NAMALWA (cell line): Measurements from ENCODE around the gene EZH2.

ENCODE experiments used
- DNase-seq: peaks from one replicate; pipeline ENCODE4 v3.0.0-alpha.2; 2015; ENCODE audit warnings: low spot score

The EZH2 gene

DNA sequence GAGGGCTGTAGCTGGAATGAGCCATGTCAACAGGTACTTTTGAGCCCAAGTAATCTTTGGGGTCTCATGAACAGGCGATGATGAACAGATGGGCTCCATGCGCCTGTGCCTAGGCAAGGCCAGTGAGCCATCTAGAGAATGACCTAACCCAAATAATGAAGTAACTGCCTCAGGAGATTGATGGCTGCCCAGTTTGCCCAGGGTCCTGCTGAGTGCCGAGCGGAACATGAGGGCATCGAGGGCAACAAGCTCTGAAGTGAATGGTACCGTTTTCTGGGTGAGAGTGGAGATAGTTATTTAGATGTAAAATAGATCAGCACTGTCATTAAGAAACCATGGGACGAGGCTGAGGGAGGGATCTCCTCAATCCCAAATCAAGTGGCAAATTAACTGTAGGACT is 77.9 kb downstream of the EZH2 start:
- no peak for DNase-seq

DNA sequence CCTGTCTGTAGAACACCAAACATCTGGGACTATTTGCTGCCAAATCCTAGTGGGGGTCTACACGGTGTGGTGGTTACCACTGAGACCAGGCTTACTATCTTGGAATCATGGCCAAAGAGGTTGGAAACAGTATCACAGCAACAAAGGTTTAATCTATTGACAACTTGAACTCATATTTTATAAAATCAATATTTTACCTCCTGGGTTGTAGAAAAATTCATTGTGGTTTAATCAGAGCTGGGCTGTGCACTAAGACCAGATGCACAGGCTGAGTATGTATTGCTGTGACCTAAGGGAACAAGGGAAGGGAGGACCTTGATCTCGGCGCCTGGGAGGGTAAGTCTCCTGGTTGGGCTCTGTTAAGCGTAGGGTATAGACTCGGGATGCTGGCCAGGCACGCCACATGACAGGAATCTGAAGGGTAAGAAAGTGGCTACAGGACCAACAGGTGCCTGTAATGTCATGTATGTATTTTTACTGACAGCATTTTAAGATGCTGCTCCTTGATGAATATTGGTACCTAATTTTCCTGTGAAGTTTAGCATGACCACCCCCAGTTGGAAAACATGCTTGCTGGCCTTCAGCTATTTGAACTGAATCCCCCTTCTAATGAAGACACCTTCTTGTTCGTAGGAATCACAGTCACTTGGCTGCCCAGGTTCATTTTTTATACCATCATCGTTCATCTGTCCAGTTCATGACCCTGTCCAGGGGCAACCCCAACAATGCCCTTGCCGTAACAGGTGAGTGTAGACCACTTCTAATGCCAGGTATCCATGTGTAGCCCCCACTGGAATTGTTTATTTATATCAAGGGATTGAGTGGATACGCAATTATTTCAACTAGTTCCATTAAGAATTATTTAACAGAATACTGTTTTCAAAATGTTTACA is 79.5 kb downstream of the EZH2 start:
- no peak for DNase-seq

DNA sequence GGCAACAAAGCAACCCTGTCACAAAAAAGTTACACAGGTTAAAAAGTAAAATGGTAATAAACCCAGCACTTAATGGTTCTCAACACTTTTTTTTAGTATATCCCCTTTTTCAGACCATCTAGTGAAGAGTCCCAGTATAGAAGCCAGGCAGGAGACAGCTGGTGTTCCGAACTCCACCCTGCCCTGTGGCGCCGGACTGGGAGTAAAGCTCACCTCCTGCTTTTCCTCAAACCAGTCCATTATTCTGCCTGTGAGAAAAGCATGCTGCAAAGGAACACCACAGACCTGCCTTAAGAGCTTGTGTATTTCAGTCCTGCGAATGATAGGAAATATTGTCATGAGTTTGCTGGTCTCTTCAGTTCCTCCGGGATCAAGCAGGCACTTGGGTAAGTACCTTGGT is 81.0 kb downstream of the EZH2 start:
- no peak for DNase-seq

DNA sequence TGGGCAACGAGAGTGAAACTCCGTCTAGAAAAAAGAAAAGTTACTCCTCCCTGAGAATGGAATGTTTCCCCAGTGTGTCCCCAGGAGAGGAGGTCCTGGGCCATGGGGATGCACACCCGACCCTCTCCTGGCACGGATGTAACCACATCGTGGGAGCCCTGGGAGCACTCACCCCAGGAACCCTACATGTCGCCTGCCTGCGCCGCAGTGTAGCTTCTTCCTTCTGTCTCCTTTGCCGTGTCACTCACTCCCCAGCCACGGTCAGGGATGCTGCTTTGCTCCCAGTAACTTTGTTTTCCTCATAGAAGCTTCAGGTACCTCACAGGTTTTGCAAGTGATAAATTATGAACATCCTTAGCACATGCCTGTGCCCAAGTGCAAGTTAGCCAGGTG is 82.0 kb downstream of the EZH2 start:
- no peak for DNase-seq

DNA sequence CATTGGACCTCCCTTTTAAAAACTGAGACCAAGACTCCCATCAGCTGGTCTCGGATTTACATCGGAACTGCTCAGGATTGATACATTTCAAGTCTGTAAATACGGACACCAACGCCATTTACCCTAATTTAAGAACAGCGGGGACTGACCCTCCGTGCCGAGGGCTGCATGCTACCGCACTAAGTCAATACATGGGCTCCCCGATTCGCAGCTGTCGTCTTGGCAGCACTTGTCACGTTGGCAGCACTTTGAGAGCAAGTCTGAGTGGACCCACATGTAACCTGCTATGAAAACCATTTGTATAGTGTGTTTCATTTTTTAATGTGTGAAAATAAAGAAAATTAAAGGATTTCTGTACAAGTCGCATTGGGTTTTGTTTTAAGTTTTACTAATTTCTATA is 83.4 kb downstream of the EZH2 start:
- DNase-seq: no peak

DNA sequence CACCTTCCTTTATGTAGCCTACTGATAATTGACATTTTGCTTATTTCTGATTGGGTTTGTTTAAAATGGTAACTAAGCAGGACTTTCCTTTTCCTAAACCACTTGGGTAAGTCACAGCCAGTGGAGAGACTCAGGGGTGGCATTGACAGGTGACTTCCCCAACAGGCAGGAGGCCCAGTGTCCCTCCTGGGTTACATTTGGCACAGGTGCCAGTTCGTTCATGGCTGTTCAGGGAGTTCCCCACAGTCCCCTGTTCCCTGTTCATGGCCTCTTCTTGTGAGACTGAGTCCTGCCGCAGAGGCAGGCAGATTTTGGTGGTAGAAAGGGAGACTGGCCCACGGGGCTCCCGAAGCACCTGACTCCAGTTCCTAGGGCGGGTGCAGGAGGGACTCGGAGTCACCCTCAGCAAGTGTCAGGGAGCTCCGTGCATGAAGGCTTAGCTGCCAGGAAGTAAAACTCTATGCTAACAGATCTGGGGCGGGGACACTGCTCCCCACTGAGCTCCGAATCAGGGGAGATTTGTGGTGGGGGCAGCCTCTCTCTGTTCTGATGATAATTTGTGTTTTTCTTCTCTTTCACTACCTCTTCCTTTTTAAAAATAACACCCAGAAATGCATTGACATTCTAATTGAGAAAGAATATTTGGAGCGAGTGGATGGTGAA is 84.1 kb downstream of the EZH2 start:
- DNase-seq: no peak

DNA sequence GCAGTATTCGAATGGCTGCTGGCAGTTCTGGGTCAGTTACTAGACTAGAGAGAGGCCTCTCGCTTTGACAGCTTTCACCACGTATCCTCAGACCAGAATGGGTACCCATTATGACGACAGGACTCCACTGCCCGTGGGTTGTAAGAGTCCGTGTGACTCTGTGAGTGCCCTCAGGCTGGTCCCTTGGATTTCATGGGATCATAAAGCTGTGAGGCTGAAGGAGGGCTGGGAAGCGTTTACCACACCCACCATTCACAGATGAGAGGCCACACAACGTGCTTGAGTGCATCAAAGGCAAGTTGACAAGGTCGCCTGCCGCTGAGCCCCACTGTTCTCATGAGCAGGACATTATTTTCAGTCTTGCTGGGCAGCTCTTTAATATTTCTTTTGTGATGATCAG is 87.2 kb downstream of the EZH2 start:
- DNase-seq: no peak

DNA sequence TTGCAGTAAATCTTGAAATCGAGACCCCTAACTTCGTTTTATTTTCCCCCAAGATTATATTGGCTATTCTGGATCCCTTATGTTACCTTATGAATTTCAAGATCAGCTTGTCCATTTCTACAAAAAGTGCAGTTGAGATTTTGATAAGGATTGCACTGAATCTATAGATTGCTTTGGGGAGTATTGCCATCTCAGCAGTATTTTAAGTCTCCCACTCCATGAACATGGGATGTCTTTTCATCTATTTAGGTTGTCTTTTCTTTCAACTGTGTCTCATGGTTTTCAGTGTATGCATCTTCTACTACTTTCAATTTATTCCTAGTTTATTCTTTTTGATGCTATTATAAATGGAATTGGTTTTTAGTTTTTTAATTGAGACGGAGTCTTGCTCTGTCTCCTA is 89.6 kb downstream of the EZH2 start:
- DNase-seq: no peak

DNA sequence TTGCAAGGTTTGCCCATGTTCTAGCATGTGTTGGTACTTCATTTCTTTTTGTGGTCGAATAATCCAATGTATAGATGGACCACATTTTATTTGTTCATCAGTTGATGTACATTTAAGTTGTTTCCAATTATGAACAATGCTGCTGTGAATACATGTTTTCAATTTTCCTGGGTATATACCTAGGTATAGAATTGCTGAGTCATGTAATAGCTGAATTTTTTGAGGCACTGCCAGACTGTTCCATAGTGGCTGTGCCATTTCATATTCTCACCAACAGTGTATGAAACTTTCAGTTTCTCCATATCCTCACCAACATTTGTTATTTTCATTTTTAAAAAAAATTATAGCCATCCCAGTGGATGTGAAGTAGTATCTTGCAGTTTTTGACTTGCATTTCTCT is 90.5 kb downstream of the EZH2 start:
- DNase-seq: no peak

DNA sequence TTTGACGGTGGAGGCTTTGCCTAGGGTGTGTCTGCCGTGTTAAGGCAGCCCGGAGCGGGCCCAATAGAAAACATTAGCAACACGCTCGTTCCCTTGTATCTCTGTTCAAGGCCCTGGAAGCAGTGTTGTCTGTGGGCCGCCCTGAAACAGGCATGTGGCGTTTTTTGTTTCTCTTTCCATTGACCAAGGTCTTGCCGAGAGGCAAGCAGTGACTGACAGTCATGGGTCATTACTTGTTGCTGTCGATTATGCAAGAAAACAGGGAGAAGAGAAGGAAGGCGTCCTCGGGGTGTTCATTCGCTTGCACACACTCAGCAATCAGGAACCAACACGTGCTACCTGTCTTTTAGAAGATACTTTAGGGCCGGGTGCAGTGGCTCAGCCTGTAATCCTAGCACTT is 92.5 kb downstream of the EZH2 start:
- DNase-seq: no peak

DNA sequence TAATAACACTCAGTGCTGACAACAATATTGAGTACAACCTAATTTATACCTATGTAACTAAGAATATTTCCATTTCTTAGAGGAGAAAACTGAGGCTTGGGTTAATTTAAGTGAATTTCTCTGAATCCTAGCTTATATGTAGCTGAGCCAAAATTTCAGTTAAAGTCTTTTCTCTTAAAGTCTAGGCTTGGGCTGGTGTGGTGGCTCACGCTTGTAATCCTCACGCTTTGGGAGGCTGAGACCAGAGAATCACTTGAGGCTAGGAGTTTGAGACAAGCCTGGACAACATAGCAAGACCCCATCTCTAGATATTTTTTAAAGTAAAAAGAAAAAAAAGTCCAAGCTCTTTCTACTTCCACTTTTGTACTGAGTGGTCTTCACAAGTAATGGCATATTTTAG is 93.2 kb downstream of the EZH2 start:
- no peak for DNase-seq

DNA sequence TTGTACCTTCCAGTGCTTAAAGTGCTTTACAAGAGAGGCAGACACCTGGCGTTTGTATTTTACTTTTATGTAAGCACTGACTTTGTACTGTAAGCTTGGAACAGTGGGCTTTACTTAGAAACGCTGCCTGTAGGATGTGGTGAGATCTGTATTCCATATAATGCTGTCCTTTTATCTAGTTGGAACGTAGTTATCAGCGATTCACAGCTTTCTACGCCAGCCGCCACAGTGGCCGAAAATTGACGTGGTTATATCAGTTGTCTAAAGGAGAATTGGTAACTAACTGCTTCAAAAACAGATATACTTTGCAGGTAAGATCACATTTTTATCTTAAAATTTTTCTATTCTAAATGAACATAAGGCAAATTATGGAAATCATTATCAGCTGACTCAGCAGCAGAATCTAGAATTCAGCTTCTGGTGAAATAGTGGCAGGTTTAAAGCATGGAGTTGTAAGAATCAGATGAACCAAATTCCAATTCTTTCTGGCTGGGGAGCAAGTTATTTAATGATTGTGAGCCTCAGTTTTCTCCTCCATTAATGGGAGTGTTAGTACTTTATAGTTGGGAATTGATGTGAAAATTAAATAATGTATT is 93.9 kb downstream of the EZH2 start:
- no peak for DNase-seq

DNA sequence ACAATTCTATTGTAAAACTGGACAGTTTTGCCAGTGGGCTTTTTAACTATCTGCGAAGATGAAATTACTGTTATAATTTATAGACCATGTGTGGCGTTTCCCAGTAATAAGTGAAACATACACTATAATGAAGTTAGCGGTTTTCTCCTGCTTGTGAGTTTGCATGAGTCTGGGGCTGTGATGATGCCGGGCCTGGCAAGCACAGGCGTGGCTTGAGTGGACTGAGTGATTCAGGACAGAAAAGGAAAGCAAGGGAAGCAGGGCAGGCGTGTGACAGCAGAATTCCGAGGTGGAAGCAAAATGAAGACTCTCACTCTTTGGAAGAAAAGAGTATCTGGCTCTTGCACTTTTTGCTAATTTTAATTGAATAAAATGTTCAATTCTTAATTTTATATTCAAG is 94.9 kb downstream of the EZH2 start:
- DNase-seq: no peak

DNA sequence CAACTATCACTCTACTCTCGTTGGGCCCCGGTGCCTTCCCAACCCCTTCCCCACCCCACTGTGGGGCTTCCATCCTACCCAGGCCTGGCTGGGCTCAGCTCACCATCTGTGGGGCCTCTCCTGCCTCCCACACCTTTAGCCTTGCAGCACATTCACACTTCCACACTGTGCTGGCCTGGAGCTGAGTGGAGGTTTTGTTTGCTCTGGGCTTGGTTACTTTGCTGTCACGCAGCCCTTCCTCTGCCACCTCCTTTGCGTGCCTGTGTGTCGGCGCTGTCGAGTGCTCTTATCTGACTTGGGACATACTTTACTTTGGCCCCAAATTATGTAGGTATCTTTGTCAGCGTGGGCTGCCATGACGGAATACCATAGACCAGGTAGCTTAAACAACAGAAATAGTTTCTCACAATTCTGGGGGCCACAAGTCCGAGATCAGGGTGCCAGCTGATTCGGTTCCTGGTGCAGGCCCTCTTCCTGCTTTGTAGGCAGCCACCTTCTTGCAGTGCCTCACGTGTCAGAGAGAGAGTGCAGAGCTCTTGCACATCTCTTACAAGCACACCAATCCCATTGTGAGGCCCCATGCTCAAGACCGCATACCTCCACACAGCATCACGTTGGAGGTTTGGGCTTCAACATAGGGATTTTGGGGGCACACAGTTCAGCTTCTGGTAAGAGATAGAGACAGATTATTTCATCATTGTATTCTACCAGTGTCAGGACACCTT is 96.4 kb downstream of the EZH2 start:
- DNase-seq: no peak

DNA sequence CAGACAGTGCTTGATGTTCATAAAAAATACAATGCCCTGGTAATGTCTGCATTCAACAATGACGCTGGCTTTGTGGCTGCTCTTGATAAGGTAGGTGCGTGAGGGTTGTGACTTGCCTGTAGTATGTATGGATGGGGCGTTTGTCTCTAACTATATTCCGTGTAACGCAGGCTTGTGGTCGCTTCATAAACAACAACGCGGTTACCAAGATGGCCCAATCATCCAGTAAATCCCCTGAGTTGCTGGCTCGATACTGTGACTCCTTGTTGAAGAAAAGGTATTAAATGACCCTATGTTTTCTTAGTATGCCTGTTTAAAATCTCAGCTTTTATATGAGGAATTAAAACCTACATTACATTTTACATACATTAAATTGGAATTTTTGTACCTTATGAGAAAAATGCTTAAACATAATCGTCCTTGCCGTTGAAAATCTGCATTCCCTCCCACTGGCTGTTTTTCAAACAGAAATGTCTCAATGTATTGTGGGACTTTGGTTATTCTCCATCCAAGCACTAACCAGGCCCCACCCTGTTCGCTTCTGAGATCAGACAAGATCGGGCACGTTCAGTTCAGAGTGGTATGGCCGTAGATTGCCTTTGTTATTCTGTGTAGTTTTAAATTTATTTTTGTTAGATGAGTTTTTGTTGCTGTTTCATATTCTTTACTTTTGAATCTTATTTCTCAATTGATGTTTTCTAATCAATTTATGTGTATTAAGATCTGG is 100.1 kb downstream of the EZH2 start:
- no peak for DNase-seq

DNA sequence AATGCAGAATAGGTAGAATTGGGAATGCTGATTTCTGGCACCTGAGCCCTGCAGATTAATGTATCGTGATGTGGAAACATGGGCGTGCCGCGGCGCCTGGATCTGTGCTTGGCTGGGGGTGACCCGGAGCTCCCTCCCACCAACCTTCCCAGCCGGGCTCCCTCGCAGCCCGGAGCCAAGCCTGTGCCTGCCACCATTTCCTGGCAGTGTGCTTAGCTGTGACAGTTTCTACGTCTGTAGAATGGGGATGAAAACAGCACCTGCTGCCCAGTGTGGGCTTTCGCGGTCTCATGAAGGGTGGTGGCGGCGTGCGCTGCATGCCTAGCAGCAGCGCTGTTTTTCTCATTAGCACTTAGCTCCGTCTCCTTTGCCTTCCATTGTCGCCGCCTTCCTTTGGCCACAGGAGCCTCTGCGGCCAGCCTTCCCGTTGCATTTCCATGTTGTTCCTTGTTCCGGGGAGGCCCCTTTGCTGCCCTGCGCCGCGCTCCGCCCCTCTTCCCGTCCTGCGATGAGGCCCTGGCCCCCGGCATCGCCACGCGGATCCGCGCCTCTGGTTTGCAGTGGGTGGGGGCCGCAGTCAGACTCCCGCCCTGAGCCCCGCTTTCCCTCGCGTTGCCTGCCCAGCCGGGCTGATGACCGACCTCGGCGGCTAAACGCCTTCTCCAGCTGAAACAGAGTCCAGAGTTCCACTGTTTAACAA is 101.2 kb downstream of the EZH2 start:
- DNase-seq: no peak

DNA sequence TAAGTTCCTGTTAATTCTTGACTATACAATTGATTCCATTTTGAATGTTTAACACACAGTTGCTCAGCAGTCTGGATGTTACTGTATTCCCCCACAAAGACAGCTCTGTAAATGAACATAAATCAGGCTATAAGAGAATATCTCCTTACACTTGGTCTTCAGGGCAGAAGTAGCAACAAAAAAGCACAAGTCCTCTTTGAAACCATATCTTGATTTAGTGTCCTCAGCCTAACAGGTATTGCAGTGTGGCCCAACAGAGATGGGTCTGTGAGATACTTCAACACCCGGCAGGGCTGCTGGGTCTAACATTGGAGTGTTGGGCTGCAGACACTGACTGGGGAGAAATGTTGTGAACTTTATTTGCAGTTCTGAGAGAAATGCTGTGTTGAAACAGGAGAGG is 109.6 kb downstream of the EZH2 start:
- DNase-seq: no peak

DNA sequence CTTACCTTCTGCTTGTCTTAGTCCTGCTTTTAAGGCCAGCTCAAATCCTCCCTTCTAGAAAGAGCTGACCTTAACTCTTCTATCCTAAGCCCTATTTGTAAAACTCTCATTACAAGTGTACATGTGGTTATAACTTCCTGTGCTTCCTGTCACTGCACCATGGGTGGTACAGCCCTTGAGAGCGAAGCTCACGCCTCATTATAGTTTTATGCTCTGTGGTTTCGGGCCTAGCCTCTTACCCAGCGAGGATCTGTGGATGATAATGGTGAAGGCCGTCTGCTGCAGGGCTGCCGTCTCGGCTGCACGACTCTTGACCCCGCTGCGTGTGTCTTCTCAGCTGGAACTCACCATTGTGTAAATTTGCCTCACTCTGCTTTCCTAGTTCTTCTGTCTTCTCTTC is 110.8 kb downstream of the EZH2 start:
- no peak for DNase-seq

DNA sequence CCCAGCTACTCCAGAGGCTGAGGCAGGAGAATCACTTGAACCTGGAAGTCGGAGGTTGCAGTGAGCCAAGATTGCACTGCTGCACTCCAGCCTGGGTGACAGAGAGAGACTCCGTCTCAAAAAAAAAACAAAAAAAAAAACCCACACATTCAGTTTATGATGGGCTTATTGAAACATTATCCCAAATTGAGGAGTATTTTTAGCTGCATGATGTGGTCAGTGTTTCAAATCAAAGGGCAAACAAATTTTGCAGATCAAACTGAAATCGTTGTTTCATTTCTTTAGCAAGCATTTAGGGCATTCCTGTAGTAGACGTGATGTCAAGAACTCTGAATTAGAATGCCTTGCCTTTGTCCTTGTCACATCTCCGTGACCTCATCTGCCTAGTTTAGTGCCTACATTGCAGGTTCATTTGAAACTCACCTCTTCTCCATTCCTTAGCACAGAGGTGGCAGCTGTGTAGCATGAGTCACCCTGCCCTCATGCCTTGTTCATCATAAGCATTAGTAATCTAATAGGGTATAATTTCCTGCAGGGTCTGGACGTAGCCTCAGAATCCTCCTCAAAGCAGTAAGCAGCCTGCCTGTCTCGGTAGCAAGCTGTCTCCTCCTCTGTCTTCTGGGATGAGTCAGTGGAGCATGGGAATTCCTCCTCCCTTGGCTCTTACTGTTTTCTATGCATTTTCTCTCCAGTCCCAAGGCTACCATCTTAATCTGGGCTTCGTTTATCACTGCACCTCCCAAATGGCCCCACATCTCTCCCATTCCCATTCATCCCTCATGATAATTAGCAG is 111.6 kb downstream of the EZH2 start:
- DNase-seq: no peak

DNA sequence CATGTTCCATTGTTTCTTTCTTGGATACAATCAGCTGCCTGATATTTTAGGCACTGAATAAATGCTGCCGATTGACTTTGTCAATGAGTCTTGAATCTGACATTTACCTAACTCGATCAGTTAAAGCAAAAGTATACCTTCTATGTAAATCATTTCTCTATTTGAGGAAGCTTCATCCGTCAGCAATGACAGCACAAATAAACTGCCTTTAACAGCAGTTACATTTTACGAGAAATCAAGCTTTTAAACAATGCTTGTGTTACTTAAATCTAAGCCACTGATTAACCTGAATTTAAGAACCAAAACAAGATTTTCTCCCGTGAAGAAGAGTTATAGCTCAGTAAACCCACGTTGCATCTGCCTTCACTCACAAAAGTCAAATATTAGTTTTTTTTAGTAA is 114.1 kb downstream of the EZH2 start:
- no peak for DNase-seq

DNA sequence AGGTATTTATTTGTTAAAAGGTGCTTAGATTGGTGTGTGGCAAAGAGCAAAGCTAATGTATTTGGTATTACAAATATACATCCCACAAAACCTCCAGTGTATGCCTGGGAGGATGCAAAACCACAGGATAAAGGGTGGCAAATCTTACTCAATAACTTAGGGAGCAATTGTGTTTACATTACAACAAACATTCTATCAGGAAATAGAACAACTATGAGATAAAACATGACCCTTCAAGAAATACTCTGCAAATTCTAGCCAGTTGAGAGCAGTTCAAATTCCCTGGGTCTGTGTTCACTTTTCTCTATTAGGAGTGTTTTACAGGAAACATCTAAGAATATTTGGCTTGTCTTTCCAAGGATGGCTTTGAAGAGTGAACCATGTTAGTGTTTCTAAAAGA is 120.5 kb downstream of the EZH2 start:
- DNase-seq: no peak
